Hematopoietic multipotent progenitor cell treated with erythropoietin and hydrocortisone succinate and interleukin-3 and kit ligand, for 8 days (in vitro differentiated cells): ENCODE data around the gene BICD2.

Experiments
- DNase-seq: peaks from one replicate; pipeline ENCODE4 v3.0.0-alpha.2; 2015

The BICD2 gene

GRCh38 chr9:92746567-92747458 is 17.8 kb downstream of the BICD2 start:
- no peak for DNase-seq

- DNase-seq = no peak
Measured at GRCh38 chr9:92745881-92746280, 18.8 kb downstream of the BICD2 start.

GRCh38 chr9:92745331-92745730 is 19.3 kb downstream of the BICD2 start:
- peak; percentile 62 for DNase-seq

GRCh38 chr9:92740969-92741368 is 23.7 kb downstream of the BICD2 start:
- DNase-seq = no peak

GRCh38 chr9:92740446-92740961 is 24.1 kb downstream of the BICD2 start:
- DNase-seq = no peak

GRCh38 chr9:92740009-92740408 is 24.6 kb downstream of the BICD2 start:
- no peak for DNase-seq

- DNase-seq = no peak
Measured at GRCh38 chr9:92739346-92739970, 25.2 kb downstream of the BICD2 start.

- no peak for DNase-seq
Measured at GRCh38 chr9:92738661-92739081, 26.0 kb downstream of the BICD2 start.

GRCh38 chr9:92737611-92738299 is 26.9 kb downstream of the BICD2 start:
- DNase-seq = no peak

GRCh38 chr9:92737216-92737606 is 27.4 kb downstream of the BICD2 start:
- DNase-seq = no peak

GRCh38 chr9:92736563-92737215 is 27.9 kb downstream of the BICD2 start:
- DNase-seq = no peak

GRCh38 chr9:92735636-92736562 is 28.7 kb downstream of the BICD2 start:
- DNase-seq = peak; percentile 38

- no peak for DNase-seq
Measured at GRCh38 chr9:92734931-92735635, 29.6 kb downstream of the BICD2 start.

- DNase-seq = no peak
Measured at GRCh38 chr9:92730897-92731296, 33.7 kb downstream of the BICD2 start.

GRCh38 chr9:92729735-92730155 is 34.9 kb downstream of the BICD2 start:
- no peak for DNase-seq

- DNase-seq = no peak
Measured at GRCh38 chr9:92728831-92729734, 35.5 kb downstream of the BICD2 start.

- no peak for DNase-seq
Measured at GRCh38 chr9:92727716-92728700, 36.6 kb downstream of the BICD2 start.

- no peak for DNase-seq
Measured at GRCh38 chr9:92726971-92727715, 37.5 kb downstream of the BICD2 start.
